ENCODE results near the gene GSTM5.
"Not testable (repeated sequence)": the region's sequence is repeated elsewhere in the genome, so short reads cannot be mapped to it uniquely, and the experiment has no call there.

The GSTM5 gene

GRCh38 chr1:109728870-109729269 is 16.8 kb downstream of the GSTM5 start:
- DNase-seq (ENCODE audit: low read depth), result no peak

GRCh38 chr1:109730666-109731065 is 18.6 kb downstream of the GSTM5 start:
- DNase-seq (ENCODE audit: low read depth), result no peak

GRCh38 chr1:109732390-109732881 is 20.4 kb downstream of the GSTM5 start:
- DNase-seq (ENCODE audit: low read depth), result no peak

GRCh38 chr1:109733236-109733870 is 21.3 kb downstream of the GSTM5 start:
- no peak for DNase-seq (ENCODE audit: low read depth)

- DNase-seq (ENCODE audit: low read depth), result peak; percentile 77
Measured at GRCh38 chr1:109739738-109740614, 27.9 kb downstream of the GSTM5 start.

- no peak for DNase-seq (ENCODE audit: low read depth)
Measured at GRCh38 chr1:109740615-109741373, 28.7 kb downstream of the GSTM5 start, which contains the start of gene GSTM3. TSS of gene GSTM3 (minus strand) at chr1:109741038. CDS start at chr1:109740287, 751 bp downstream.

- DNase-seq (ENCODE audit: low read depth), result not testable (repeated sequence)
Measured at GRCh38 chr1:109748311-109748710, 36.3 kb downstream of the GSTM5 start.

GRCh38 chr1:109749221-109749620 is 37.2 kb downstream of the GSTM5 start:
- no peak for DNase-seq (ENCODE audit: low read depth)

GRCh38 chr1:109750241-109750882 is 38.3 kb downstream of the GSTM5 start:
- DNase-seq (ENCODE audit: low read depth), result no peak

- no peak for DNase-seq (ENCODE audit: low read depth)
Measured at GRCh38 chr1:109750920-109751319, 38.9 kb downstream of the GSTM5 start.

- no peak for DNase-seq (ENCODE audit: low read depth)
Measured at GRCh38 chr1:109751531-109752260, 39.6 kb downstream of the GSTM5 start.

GRCh38 chr1:109754738-109755137 is 42.7 kb downstream of the GSTM5 start:
- DNase-seq (ENCODE audit: low read depth), result no peak

GRCh38 chr1:109756325-109756724 is 44.3 kb downstream of the GSTM5 start:
- not testable (repeated sequence) for DNase-seq (ENCODE audit: low read depth)

GRCh38 chr1:109756848-109757521 is 44.9 kb downstream of the GSTM5 start:
- no peak for DNase-seq (ENCODE audit: low read depth)

GRCh38 chr1:109757936-109758786 is 46.1 kb downstream of the GSTM5 start:
- DNase-seq (ENCODE audit: low read depth), result no peak

GRCh38 chr1:109759513-109760334 is 47.7 kb downstream of the GSTM5 start:
- no peak for DNase-seq (ENCODE audit: low read depth)

- no peak for DNase-seq (ENCODE audit: low read depth)
Measured at GRCh38 chr1:109760581-109761226, 48.7 kb downstream of the GSTM5 start.
